Occipital lobe (tissue), 2 donors: ENCODE measurements around the gene WIZ. TPM values are rescaled to one million over a fixed set of nuclear protein-coding genes. Genes with fewer than 3 reads are reported as not detected.
A peak's percentile ranks its signal among the peaks of the same experiment; 100 is the strongest.
"Not testable (repeated sequence)": the region's sequence is repeated elsewhere in the genome, so short reads cannot be mapped to it uniquely, and the experiment has no call there.

Experiments used
- DNase-seq: peaks from one replicate; lab custom pipeline; 2025; lab: John Stamatoyannopoulos, UW
- total RNA-seq: library from RNA; depleted of rRNA; stranded (reverse); fragments of >200 nt; gene quantifications from one replicate; pipeline ENCODE4 v1.2.3, GENCODE V29; 2014

WIZ gene
- total RNA-seq, 1 donor from 2014 or later: 11.1 TPM

GRCh38 chr19:15404780-15405211 lies 45.0 kb downstream of the WIZ start:
- DNase-seq: no peak

GRCh38 chr19:15404097-15404779 lies 45.5 kb downstream of the WIZ start:
- no peak for DNase-seq

DNA sequence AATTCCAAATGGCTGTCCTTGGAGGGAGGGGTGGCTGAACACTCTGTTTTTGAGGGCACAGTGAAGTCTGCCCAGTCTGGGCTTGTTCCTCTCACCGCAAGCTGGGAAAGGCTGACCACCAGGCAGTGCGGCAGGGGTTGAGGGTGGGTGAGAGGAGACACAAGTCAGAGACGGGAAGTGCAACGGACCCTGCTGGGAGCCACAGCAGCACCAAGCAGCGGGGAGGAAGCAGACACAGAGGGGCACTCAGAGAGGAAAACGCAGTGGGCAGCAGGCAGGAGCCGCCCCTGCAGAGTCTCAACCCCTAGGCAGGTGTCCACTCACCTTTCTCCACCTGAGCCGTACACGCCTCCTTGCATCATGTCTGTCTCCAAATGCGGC lies 46.6 kb downstream of the WIZ start:
- no peak for DNase-seq

DNA sequence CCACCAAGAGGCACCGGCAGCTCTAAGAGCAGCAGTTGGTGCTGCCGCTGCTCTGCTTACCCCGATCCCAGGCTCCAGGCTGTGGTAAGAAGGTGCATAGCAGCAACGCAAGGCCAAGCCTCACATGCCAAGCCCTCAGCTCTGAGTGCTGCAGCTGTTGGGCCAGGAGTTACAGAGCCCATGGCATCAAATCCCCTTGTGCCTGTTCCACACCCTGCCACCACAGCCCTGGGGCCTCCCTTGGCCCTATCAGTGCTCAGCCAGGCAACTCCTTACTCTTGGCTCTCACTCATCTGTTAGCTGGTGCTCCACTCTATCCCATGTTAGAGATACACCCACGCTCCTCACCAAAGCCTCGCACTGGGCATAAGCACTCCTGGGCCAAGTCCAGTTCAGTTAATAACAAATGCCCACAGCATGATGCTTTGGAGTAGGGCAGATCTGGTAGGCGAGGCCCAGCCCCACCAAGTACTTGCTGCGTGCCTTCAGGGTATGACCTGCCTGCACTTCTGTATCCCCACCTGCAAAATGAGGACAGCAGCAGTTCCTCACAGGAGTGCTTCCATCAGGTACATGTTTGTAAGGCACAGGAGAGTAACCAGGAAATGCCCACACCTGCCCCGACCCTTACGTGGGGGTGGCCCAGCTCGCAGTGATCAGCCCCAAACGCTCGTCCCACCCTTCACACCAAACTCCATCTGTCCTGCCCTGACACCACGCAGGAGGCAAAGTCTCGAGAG lies 47.2 kb downstream of the WIZ start:
- DNase-seq: no peak

GRCh38 chr19:15401397-15401710 lies 48.4 kb downstream of the WIZ start:
- DNase-seq: no peak

GRCh38 chr19:15400521-15401396 lies 49.0 kb downstream of the WIZ start:
- no peak for DNase-seq

GRCh38 chr19:15399635-15400034 lies 50.1 kb downstream of the WIZ start:
- DNase-seq: no peak

- no peak for DNase-seq
Measured at GRCh38 chr19:15399234-15399515, 50.6 kb downstream of the WIZ start.

DNA sequence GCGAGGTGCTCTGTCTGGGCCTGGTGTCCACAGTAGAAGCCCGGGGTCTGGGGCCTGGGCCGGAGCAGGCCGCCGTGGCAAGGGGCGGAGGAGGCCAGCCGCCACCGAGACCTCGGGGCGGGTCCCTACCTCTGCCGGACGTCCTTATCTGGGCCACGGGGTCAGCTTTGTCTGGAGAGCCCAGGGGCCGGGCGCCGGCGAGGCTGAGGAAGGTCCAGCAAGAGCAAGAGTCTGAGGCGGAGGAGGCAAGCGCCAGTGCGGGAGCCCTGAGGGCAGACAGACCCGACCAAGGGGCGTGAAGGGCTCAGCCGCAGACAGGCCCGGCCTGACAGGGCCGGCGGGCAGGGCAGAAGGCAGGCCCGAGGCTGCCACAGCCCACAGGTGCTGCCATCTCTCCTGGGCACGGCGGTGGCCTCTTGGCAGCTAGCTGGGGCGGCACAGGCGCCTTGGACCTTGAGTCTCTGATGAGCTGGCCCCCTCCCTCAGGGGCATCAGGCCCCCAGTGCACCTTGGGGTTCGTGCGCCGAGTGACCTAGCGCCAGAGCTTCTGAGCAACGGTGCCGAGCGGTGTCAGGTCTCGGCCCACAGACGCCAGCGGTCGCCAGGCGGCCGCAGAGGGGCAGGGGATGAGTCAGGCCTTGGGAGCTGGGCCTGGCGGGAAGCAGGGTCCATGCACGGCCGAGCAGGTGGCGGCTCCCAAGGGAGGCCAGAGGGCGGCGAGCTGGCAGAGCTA lies 51.1 kb downstream of the WIZ start:
- DNase-seq: no peak

GRCh38 chr19:15397782-15398181 lies 52.0 kb downstream of the WIZ start:
- no peak for DNase-seq

DNA sequence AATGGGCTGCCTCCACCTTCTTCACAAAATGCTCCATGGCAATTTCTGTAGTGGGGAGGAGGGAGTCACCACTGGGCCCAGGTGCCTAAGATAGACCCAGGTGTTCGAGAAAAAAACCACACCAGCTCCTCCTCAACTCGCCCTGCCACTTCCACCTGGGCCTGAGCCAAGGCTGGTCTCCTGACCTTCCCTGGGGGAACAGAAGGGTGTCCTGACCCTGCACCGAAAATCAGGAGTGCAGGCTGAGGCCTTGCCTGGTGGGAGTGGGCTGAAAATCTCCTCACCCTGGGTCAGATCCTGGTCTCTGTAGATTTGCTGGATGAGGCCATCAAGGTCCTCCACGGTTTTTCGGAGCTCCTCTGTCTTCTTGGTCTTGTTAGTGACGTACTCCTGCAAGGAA lies 52.5 kb downstream of the WIZ start:
- no peak for DNase-seq

DNA sequence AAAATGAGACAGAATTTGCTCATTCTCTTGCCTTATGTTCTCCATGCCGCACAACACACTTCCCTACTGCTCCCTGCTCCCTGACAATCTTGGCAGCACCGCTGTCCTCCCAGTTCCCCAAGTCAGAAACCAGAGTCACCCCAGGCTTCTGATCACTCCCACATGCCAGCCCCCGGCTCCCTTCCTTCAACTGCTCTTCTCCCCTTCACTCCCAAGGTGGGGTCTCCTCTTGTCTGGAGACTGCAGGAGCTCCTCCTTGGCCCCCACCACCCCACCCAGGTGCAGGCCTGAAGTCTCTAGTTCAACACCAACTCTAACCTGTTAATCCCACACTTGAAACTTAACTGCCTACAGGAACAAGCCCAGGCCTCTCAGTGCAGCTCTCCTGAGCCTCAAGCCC lies 53.3 kb downstream of the WIZ start:
- no peak for DNase-seq

GRCh38 chr19:15395251-15395650 lies 54.5 kb downstream of the WIZ start:
- DNase-seq: not testable (repeated sequence)

- no peak for DNase-seq
Measured at GRCh38 chr19:15394426-15394825, 55.3 kb downstream of the WIZ start.

- no peak for DNase-seq
Measured at GRCh38 chr19:15393963-15394362, 55.8 kb downstream of the WIZ start.

DNA sequence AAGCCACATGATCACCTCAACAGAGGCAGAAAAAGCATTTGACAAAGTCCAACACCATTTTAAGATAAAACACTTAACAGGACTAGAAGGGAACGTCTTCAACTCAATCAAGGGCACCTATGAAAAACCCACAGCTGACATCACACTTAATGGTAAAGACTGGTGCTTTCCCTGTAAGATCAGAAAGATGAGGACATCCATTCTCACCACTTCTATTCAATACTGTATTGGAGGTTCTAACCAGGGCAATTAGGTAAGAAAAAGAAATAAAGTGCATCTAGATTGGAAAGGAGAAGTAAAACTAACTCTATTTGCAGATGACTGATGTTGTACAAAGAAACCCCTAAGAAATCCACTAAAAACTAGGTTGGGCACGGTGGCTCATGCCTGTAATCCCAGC lies 58.9 kb downstream of the WIZ start:
- DNase-seq: no peak

GRCh38 chr19:15381864-15382263 lies 67.9 kb downstream of the WIZ start:
- no peak for DNase-seq

- no peak for DNase-seq
Measured at GRCh38 chr19:15381429-15381828, 68.3 kb downstream of the WIZ start.

DNA sequence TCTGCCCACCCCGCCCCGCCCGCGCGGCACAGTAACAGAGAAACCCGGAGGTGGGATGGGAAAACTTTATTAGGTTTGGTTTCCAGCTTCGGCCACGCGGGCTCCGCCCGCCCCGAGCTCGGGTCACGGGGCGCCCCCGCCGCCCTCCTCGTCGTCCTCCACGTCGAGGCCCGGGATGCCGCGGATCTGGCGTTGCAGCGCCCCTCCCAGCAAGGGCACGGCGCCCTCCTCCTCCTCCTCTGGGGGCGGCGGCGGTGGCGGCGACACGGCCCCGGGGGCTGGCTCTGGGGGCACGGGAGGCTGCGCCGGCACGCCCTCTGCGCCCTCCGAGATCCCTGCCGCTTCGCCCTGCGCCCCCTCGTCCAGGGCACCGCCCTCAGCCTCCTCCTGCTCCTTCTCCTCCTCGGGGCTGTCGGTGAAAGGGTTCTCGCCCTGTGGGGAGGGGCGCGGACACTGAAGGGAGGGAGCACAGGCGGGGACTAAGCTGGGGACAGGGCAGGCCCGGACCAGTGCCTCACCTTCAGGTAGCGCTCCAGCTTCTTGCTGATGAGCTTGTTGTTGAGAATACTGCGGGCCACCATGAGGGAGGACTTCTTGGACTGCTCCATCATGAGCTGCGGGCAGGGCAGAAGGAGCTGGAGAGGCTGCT lies 69.6 kb downstream of the WIZ start:
- no peak for DNase-seq

- DNase-seq: peak; percentile 95
Measured at GRCh38 chr19:15379083-15379998, 70.4 kb downstream of the WIZ start, which contains the start of gene AKAP8. Gene AKAP8 (minus strand): TSS chr19:15379787. CDS start chr19:15379731, 56 bp downstream.
